NCI-H82 treated with DMSO at 0.1 percent for 48 hours (cell line): Measurements from ENCODE around the gene PA2G4.

Source experiments
- DNase-seq: peaks from one replicate; lab custom pipeline; 2025; ENCODE audit not compliant: unreplicated experiment; lab: John Stamatoyannopoulos, UW

The PA2G4 gene

GRCh38 chr12:56124133-56124532 is 19.8 kb downstream of the PA2G4 start:
- DNase-seq = no peak

- no peak for DNase-seq
Measured at GRCh38 chr12:56126732-56127239, 22.4 kb downstream of the PA2G4 start.

DNA sequence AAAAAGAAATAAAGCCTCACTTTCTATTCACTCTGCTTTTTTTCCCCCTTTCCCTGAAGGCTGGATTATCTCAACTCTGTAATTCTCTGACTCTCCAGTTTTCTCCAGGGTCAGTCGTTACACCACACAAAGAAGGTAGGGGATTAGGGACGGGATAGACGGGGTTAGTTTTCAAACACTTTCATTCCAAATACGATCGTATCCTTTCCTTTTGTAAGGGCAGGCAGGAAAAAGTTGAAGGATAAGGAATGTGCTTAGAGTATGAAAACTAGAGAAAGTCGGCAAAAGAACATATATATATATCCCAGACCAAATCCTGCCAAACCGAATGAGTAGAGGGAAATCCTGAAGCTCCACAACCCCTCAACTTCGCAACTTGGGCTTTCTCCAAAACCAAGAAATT is 23.1 kb downstream of the PA2G4 start:
- DNase-seq = peak; percentile 59

GRCh38 chr12:56127888-56128669 is 23.7 kb downstream of the PA2G4 start, which contains the start of gene ESYT1:
Gene ESYT1, plus strand, starts transcription at chr12:56128267. Its CDS starts 53 bp downstream, at chr12:56128320.
- DNase-seq = peak; percentile 99

- DNase-seq = no peak
Measured at GRCh38 chr12:56128670-56129205, 24.4 kb downstream of the PA2G4 start.

DNA sequence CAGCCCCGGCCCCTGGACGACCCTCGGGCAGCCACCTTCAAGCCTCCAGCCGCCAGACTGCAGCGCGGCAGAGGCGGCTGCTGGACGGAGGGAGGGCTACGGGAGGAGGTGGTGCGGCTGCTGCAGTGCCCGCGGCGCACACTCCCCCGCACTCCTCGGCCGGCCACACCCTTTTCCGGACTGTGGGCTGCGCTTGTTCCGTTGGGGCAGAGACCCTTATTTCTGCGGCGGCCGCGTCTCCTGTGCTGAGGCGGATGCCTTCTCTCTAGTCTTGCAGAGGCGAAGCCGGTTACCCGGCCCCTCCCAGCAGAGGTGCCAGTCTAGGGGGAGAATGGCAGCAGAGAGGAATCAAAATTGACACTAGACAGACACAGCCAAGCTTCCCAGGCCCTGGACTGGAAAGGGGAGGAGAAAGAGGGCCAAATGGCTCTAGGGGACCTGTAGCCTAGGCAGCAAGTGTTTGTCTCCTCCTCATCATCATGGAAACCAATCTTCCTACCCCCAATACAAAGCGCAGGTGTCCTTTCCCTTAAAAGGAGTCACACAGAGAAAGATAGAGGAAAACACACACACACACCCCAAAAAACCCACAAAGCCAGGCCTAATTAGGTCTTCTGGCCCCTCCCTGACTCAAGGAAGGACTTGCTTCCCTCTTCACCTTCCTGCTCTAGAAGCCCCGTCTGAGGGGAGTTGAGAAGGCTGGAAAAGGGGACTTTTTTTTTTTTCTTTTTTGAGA is 25.0 kb downstream of the PA2G4 start:
- DNase-seq = peak; percentile 14

DNA sequence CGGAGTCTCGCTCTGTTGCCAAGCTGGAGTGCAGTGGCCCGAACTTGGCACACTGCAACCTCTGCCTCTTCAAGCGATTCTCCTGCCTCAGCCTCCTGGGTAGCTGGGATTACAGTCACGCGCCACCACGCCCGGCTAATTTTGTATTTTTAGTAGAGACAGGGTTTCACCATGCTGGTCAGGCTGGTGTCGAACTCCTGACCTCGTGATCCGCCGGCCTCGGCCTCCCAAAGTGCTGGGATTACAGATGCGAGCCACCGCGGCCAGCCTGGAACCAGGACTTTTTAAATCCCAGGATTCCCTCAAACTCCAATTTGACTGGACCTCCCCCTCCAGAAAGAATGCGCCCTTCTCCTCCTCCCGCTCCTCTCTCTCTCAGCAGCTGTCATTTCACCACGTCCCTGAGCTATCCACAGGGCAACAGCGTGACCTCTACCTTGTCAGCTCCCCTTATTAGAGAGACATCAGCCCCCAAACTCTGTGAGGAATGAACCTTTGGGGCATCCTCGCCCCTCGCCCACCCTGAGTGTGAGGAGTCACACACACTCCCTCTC is 25.7 kb downstream of the PA2G4 start:
- no peak for DNase-seq

DNA sequence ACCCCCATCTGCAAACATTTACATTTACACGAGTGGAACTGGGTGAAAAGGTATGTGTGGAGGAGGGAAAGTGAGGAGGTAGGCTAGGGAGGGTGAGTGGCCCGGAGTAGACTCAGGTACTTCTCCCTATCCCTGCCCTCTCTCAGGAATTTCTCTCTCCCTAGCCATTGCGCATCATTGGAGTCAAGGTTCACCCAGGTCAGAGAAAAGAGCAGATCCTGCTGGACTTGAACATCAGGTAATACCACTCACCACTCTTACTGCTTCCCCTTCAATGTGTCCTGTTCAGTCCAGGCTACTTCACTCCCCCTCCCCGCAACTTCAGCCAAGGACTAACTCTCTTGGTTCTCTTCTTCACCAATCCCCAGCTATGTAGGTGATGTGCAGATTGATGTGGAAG is 26.5 kb downstream of the PA2G4 start:
- DNase-seq = no peak

DNA sequence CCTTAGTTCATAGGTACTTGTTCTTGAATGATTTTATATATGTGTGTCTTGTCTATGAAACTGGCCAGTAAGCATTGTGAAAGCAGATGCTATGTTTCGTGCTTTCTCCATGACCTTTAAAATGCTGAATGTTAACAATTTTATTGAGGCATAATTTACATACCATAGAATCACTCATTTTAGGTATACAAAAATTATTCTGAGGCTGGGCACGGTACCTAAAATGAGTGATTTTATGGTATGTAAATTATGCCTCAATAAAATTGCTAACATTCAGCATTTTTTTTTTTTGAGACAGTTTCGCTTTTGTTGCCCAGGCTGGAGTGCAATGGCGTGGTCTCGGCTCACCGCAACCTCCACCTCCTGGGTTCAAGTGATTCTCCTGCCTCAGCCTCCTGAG is 30.5 kb downstream of the PA2G4 start:
- DNase-seq = no peak

DNA sequence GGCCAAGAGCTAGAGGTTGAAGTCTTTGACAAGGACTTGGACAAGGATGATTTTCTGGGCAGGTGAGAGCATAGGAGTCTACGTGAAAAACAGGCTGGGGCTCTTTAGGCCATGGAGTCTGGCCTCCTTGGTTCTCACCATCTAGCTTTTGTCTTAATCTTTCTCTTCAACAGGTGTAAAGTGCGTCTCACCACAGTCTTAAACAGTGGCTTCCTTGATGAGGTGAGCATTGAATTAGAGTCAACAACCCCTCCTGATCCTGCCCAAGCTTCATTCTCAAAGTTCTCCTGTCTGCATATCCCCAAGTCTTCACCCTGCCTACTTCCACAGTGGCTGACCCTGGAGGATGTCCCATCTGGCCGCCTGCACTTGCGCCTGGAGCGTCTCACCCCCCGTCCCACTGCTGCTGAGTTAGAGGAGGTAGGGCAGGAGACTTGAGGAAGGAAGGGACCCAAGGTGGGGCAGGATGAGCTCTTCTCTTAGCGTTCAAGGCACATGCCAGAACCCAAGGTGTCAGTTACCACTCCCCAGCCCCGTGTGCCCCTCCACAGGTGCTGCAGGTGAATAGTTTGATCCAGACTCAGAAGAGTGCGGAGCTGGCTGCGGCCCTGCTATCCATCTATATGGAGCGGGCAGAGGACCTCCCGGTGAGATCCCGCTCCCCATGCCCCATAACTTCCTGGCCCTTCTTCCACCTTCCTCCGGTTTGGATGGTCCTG is 33.7 kb downstream of the PA2G4 start:
- DNase-seq = no peak

DNA sequence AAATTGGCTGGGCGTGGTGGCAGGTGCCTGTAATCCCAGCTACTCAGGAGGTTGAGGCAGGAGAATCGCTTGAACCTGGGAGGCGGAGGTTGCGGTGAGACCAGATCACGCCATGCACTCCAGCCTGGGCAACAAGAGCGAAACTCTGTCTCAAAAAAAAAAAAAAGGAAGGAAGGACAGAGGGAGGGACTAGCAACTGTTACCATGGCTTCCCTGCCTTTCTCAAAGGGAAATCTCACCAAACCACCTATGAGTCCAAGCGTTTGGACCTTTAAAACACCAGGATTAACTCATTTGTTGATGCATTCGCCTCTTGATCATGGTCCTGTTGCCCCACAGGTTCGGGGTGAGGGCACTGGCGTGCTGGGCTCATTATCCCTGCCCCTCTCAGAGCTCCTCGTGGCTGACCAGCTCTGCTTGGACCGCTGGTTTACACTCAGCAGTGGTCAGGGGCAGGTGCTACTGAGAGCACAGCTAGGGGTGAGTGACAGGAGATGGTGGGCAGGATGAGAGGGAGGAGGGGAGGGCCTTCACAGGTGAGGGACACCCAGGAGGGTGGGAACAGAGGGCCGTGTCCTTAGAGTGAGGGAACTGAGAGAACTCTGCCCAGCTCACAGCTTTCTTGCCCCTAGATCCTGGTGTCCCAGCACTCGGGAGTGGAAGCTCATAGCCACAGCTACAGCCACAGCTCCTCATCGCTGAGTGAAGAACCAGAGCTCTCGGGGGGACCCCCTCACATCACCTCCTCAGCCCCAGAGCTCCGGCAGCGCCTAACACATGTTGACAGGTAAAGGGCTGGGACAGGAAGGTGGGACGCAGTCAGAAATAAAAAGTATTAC is 37.8 kb downstream of the PA2G4 start:
- DNase-seq = no peak

DNA sequence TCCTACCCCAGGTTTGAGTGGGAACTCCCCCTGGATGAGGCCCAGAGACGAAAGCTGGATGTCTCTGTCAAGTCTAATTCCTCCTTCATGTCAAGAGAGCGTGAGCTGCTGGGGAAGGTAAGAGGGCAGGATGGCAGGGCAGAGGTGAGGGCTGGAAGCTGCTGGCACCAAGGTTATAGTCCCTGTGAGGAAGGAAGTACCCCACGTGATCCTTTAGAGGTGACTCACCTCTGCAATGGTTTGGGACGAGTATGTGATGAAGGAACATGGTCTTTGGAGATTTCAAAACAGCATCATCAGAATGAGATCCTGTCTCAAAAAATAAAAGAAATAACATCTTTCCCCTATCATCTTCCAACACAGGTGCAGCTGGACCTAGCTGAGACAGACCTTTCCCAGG is 38.9 kb downstream of the PA2G4 start:
- no peak for DNase-seq

GRCh38 chr12:56143870-56144269 is 39.5 kb downstream of the PA2G4 start:
- no peak for DNase-seq

GRCh38 chr12:56145217-56145616 is 40.9 kb downstream of the PA2G4 start:
- no peak for DNase-seq

GRCh38 chr12:56146492-56147460 is 42.4 kb downstream of the PA2G4 start:
- DNase-seq = no peak

GRCh38 chr12:56150563-56150962 is 46.2 kb downstream of the PA2G4 start:
- no peak for DNase-seq

DNA sequence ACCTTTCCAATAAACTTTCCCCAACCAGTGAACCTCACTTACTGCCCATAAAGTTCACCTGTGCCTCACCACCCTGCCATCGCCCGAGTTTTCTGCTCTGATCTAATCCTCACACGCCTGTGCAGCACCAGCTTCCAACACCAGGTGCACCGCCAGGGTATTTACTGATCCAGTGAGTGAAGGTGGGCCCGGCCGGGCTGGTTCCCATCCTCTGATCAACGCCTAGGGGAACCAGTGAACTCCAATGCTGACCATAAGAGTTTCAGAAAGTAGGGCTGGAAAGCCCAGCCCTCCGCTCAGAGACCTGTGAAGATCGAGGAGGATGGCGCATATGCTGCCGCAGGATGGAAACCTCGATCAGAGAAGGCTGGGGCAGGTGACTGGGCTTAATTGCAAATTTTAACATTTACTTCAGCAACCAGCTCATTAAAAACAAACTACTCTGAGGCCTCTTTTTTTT is 47.3 kb downstream of the PA2G4 start:
- DNase-seq = no peak

DNA sequence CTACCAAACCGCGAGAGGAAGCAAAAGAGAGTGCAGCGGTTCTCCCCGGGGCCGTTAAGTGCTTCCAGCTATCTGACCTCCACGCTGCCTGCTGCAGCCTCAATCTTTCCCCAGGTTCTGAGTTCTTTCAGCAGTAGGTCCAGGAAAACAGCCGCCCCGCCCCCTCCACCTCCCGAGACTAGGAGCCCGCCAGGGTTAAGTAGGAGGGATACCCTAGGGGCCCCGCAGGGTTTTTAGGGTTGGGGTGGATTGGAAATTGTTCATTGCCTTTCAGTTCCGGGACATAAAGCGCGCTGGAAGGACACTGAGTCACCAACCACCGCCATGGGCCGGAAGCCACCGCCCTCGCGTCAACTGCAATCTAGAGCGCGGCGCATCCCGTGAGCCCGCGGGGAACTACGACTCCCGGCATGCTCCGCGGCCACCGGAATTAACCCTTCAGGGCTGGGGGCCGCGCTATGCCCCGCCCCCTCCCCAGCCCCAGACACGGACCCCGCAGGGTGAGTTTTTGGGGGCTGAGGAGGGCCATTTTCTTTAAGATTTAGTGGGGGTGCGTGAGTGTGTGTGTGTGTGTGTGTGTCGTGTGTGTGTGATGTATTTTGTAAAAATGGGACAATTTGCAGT is 47.9 kb downstream of the PA2G4 start, which contains the start of gene MYL6B:
Gene MYL6B (plus strand): TSS at position 456 of the 624 bp plus-strand sequence. CDS start 1,332 bp downstream, outside the sequence.
- peak; percentile 69 for DNase-seq
